ENCODE results near the gene DGKQ. TPM values are rescaled to one million over a fixed set of nuclear protein-coding genes. Genes with fewer than 3 reads are reported as not detected.
"Not testable (repeated sequence)": the region's sequence is repeated elsewhere in the genome, so short reads cannot be mapped to it uniquely, and the experiment has no call there.

DGKQ gene
- total RNA-seq, 3 donors from 2014 or later = 11.2 to 21.5 (median 14.8) TPM

DNA sequence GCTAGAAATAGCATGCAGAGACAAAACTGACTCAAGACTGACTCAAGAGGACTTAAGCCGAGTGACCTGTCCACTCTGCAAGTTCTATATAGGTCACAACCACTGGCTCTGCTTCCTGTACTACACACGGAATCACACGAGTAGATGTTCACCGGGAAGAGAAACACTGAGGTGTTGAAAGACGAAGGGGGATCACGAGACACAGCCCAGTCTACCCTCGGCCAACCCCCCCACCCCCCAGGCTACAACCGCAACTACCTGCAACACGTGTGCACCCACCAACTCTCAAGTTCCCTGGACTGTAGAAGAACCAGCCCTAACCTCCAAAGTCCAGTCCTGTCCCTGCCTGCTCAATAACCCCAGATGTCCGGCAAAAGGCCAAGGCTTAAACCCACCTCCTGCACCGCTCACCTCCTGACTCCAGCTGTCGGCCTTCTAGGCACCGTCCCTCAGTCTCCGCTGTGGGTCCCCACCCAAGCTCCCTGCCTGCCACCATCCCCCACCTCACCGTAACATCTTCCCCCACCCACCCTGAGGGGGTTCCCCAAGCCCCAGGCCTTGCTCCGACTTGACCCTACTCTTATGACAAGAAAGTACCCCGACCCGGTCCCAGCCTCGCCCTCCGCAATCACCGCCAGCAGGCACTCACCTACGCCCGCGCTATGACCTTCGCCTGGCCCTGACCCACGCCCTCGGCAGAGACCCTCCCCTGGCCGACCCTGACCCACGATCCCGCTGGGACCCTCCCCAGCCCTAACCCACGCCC, 42.0 kb downstream of the DGKQ start:
- Mint-ChIP-seq H3K9me3 (no peaks in the 10 kb centered on the region), H3K4me3 (peak overlapping the region; percentile 95), H3K36me3 (ENCODE audit: insufficient read depth) (peaks cover 1% of the 10 kb centered on the region), H3K4me1 (ENCODE audit: low read depth) (peaks cover 54% of the 10 kb centered on the region), H3K27me3 (ENCODE audit: low read depth) (no peaks in the 10 kb centered on the region)
- ATAC-seq = peak in 1 of 2 donors; percentile 4
- DNase-seq = no peak

GRCh38 chr4:930827-931193, 42.6 kb downstream of the DGKQ start:
- Mint-ChIP-seq H3K4me1 (ENCODE audit: low read depth) (peaks cover 56% of the 10 kb centered on the region), H3K4me3 (peak overlapping the region; percentile 95), H3K27me3 (ENCODE audit: low read depth) (no peaks in the 10 kb centered on the region), H3K36me3 (ENCODE audit: insufficient read depth) (peaks cover 4% of the 10 kb centered on the region), H3K9me3 (no peaks in the 10 kb centered on the region)
- ATAC-seq = no peak
- DNase-seq = no peak

GRCh38 chr4:930028-930551, 43.3 kb downstream of the DGKQ start:
- DNase-seq = no peak
- Mint-ChIP-seq H3K27me3 (ENCODE audit: low read depth) (no peaks in the 10 kb centered on the region), H3K4me1 (ENCODE audit: low read depth) (peaks cover 62% of the 10 kb centered on the region), H3K4me3 (peak overlapping the region; percentile 95), H3K36me3 (ENCODE audit: insufficient read depth) (peaks cover 4% of the 10 kb centered on the region), H3K9me3 (no peaks in the 10 kb centered on the region)
- no peak for ATAC-seq

GRCh38 chr4:929096-929765, 44.1 kb downstream of the DGKQ start:
- peaks cover 65% of the 10 kb centered on the region for H3K4me1 Mint-ChIP-seq (ENCODE audit: low read depth)
- no peaks in the 10 kb centered on the region for H3K9me3 Mint-ChIP-seq
- no peak overlapping the region for H3K4me3 Mint-ChIP-seq
- H3K36me3 Mint-ChIP-seq (ENCODE audit: insufficient read depth) = peaks cover 6% of the 10 kb centered on the region
- no peak for ATAC-seq
- H3K27me3 Mint-ChIP-seq (ENCODE audit: low read depth) = no peaks in the 10 kb centered on the region
- no peak for DNase-seq

DNA sequence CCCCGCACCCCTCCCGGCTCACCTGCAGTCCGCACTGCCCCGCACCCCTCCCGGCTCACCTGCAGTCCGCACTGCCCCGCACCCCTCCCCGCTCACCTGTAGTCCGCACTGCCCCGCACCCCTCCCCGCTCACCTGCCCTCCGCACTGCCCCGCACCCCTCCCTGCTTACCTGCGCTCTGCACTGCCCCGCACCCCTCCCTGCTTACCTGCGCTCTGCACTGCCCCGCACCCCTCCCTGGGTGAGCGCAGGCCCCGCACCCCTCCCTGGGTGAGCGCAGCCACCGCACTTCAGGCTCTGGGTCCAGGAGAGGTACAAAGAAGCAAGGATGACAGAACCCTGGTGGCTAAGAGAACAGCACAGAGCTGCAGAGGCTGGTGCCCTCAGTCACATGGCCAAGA, 45.8 kb downstream of the DGKQ start:
- not testable (repeated sequence) for H3K4me3 Mint-ChIP-seq; ATAC-seq; H3K27me3 Mint-ChIP-seq (ENCODE audit: low read depth); DNase-seq; H3K9me3 Mint-ChIP-seq
- Mint-ChIP-seq H3K4me1 (ENCODE audit: low read depth) (peaks cover 67% of the 10 kb centered on the region), H3K36me3 (ENCODE audit: insufficient read depth) (peaks cover 10% of the 10 kb centered on the region)

- Mint-ChIP-seq H3K9me3 (no peaks in the 10 kb centered on the region), H3K36me3 (ENCODE audit: insufficient read depth) (peaks cover 15% of the 10 kb centered on the region), H3K27me3 (ENCODE audit: low read depth) (no peaks in the 10 kb centered on the region), H3K4me1 (ENCODE audit: low read depth) (peaks cover 73% of the 10 kb centered on the region), H3K4me3 (no peak overlapping the region)
- ATAC-seq = no peak
- DNase-seq = no peak
These were observed 46.8 kb downstream of the DGKQ start for GRCh38 chr4:926538-926937.

DNA sequence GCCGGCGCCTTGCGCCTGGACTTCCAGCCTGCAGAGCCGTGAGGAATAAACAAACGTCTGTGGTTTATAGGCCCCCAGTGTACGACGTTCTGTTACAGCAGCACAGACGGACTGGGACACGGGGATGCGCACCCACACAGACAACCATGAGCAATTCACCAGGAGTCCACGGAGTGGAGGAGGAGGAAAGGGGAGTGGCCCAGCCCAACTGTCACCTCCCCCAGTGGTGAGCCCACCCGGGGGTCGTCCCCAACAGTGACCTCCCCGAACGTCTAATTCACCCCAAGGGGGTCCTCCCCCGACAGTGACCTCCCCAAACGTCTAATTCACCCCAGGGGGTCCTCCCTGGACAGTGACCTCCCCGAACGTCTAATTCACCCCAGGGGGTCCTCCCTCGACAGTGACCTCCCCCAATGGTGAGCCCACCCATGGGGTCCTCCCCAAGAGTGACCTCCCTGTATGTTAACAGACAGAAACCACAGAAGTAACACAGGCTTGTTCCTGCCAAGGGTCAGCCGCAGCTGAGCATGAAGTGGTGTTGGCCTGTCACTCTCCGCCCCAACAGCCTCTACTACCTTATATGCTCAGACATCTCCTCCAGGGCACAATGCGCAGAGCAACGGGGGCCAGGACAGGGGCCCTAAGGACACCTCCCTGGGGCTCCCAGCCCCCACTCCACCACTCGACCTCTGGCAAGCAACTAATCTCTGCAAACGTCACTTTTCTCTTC, 47.4 kb downstream of the DGKQ start:
- Mint-ChIP-seq H3K4me1 (ENCODE audit: low read depth) (peaks cover 74% of the 10 kb centered on the region), H3K4me3 (no peak overlapping the region), H3K27me3 (ENCODE audit: low read depth) (no peaks in the 10 kb centered on the region), H3K36me3 (ENCODE audit: insufficient read depth) (peaks cover 15% of the 10 kb centered on the region), H3K9me3 (no peaks in the 10 kb centered on the region)
- no peak for DNase-seq
- no peak for ATAC-seq

DNA sequence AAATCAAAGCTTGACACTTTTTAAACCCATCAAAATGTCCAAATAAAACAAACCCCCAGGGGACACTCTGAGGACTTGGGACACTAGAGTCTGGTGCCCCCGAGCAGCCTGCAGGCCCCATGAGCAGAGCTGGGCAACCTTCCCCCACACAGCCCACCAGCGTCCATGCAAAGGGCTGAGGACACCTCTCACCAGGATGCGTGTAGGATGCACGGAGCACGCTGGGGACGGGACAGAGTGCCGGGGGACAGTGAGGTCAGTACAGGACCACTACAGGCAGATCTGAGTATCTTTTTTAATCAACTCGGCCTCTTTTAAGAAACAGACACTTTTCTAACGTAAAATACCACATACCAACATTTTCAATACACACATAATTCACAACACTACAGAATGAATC, 48.2 kb downstream of the DGKQ start:
- H3K36me3 Mint-ChIP-seq (ENCODE audit: insufficient read depth) = peaks cover 16% of the 10 kb centered on the region
- H3K4me3 Mint-ChIP-seq = no peak overlapping the region
- H3K27me3 Mint-ChIP-seq (ENCODE audit: low read depth) = no peaks in the 10 kb centered on the region
- no peak for DNase-seq
- no peaks in the 10 kb centered on the region for H3K9me3 Mint-ChIP-seq
- peaks cover 67% of the 10 kb centered on the region for H3K4me1 Mint-ChIP-seq (ENCODE audit: low read depth)
- ATAC-seq = no peak

DNA sequence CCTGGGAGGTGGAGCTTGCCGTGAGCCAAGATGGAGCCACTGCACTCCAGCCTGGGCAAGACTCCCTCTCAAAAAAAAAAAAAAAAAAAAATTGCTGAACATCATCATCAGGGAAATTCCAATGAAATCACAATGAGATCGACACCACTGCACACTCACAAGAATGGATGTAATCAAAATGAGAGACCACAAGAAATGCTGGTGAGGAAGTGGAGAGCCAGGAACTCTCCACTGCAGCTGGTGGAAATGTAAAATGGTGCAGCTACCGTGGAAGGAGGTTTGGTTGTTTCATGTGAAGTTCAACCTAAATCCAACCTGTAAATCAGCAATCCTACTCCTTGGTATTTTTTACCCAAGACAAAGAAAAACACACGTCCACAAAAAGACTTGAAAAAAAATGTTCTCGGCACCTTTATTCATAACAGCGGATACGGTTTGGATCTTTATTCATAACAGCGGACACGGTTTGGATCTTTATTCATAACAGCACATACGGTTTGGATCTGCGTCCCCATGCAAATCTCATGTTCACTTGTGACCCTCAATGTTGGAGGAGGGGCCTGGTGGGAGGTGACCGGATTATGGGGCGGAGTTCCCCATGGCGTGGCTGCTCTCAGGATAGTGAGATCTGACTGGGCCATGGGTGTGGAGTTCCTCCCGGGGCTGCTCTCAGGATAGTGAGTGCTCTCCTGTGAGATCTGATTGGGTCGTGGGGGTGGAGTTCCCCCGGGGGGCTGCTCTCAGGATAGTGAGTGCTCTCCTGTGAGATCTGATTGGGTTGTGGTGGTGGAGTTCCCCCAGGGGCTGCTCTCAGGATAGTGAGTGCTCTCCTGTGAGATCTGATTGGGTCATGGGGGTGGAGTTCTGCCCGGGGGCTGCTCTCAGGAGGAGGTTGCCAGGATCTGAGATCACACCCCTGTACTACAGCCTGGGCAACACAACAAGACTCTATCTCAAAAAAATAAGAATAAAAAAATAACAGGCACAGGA, 49.0 kb downstream of the DGKQ start:
- no peaks in the 10 kb centered on the region for H3K27me3 Mint-ChIP-seq (ENCODE audit: low read depth)
- H3K4me3 Mint-ChIP-seq = no peak overlapping the region
- H3K36me3 Mint-ChIP-seq (ENCODE audit: insufficient read depth) = peaks cover 21% of the 10 kb centered on the region
- no peaks in the 10 kb centered on the region for H3K9me3 Mint-ChIP-seq
- H3K4me1 Mint-ChIP-seq (ENCODE audit: low read depth) = peaks cover 69% of the 10 kb centered on the region
- ATAC-seq (peak; percentile 71 to 73), DNase-seq (no peak)

- Mint-ChIP-seq H3K9me3 (peaks cover 4% of the 10 kb centered on the region), H3K4me1 (ENCODE audit: low read depth) (peaks cover 72% of the 10 kb centered on the region), H3K36me3 (ENCODE audit: insufficient read depth) (peaks cover 28% of the 10 kb centered on the region), H3K4me3 (no peak overlapping the region), H3K27me3 (ENCODE audit: low read depth) (no peaks in the 10 kb centered on the region)
- DNase-seq (no peak), ATAC-seq (peak; percentile 63)
These were observed 51.5 kb downstream of the DGKQ start for GRCh38 chr4:921830-922331.

DNA sequence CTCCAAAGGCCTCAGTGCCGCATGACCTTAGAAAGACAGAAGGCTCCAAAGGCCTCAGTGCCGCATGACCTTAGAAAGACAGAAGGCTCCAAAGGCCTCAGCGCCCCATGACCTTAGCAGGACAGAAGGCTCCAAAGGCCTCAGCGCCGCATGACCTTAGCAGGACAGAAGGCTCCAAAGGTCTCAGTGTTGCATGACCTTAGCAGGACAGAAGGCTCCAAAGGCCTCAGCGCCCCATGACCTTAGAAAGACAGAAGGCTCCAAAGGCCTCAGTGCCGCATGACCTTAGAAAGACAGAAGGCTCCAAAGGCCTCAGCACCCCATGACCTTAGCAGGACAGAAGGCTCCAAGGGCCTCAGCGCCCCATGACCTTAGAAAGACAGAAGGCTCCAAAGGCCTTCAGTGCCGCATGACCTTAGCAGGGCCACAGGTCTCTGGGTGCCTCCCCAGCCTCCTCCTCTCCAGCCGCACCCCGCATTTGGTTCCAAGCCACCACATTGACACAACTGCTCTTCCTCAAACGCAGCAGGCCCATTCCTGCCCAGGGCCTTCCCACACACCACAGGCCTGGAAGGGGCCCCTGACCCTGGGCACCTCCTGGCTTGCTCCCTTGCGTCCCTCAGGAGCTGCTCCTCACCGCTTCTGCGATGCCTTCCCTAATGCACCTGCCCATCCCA, 54.2 kb downstream of the DGKQ start:
- peaks cover 21% of the 10 kb centered on the region for H3K36me3 Mint-ChIP-seq (ENCODE audit: insufficient read depth)
- not testable (repeated sequence) for DNase-seq

DNA sequence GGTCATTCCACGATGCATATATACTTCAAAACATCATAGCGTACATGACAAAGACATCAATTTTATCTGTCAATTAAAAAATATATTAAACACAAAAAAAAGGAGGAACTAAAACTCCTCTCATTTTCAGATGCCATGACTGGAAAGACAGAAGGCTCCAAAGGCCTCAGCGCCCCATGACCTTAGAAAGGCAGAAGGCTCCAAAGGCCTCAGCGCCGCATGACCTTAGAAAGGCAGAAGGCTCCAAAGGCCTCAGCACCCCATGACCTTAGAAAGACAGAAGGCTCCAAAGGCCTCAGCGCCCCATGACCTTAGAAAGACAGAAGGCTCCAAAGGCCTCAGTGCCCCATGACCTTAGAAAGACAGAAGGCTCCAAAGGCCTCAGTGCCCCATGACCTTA, 54.8 kb downstream of the DGKQ start:
- ATAC-seq; H3K9me3 Mint-ChIP-seq; H3K27me3 Mint-ChIP-seq (ENCODE audit: low read depth); DNase-seq; H3K4me3 Mint-ChIP-seq: not testable (repeated sequence)
- Mint-ChIP-seq H3K4me1 (ENCODE audit: low read depth) (peaks cover 68% of the 10 kb centered on the region), H3K36me3 (ENCODE audit: insufficient read depth) (peaks cover 21% of the 10 kb centered on the region)

More for the DNA sequence above, 54.2 kb downstream of the DGKQ start:
- H3K4me1 Mint-ChIP-seq (ENCODE audit: low read depth) = peaks cover 71% of the 10 kb centered on the region
- H3K9me3 Mint-ChIP-seq; ATAC-seq; H3K4me3 Mint-ChIP-seq; H3K27me3 Mint-ChIP-seq (ENCODE audit: low read depth): not testable (repeated sequence)

DNA sequence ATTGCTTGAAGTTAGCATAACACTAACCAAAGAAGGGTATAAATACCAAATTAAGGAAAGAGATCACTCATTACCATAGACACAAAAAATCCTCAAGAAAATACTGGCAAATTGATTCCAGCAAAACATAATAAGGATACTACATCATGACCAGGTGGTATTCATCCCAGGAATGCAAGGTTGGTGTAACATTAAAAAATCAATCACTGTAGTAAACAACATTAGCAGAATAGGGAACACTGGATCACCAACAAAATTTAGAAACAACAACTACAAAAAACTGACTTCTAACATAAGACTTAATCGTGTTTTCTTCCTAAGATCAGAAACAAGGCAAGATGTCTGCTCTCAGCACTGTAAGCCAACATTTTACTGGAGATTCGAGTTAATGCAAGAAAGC, 55.4 kb downstream of the DGKQ start:
- no peaks in the 10 kb centered on the region for H3K27me3 Mint-ChIP-seq (ENCODE audit: low read depth)
- no peak for DNase-seq
- H3K4me1 Mint-ChIP-seq (ENCODE audit: low read depth) = peaks cover 64% of the 10 kb centered on the region

More for the DNA sequence above, 55.4 kb downstream of the DGKQ start:
- Mint-ChIP-seq H3K9me3 (peaks cover 4% of the 10 kb centered on the region), H3K4me3 (no peak overlapping the region), H3K36me3 (ENCODE audit: insufficient read depth) (peaks cover 21% of the 10 kb centered on the region)
- ATAC-seq = no peak
